CD8-positive, alpha-beta memory T cell (primary cell): ENCODE data around the gene LY6G6D. TPM values are rescaled to one million over a fixed set of nuclear protein-coding genes. Genes with fewer than 3 reads are reported as not detected.
"Not testable (repeated sequence)": the region's sequence is repeated elsewhere in the genome, so short reads cannot be mapped to it uniquely, and the experiment has no call there.

ENCODE experiments used
- CTCF ChIA-PET: fragments of 350-600 bp; sonication (Branson Sonifier 250); formaldehyde crosslinking; loops from one replicate; lab custom pipeline; 2021; ENCODE audit warnings: antibody characterized with exemption; lab: Charles Lee
- POLR2A ChIA-PET: fragments of 350-600 bp; sonication (Branson Sonifier 250); formaldehyde crosslinking; loops from one replicate; lab custom pipeline; 2021; ENCODE audit warnings: antibody characterized with exemption; lab: Charles Lee
- DNase-seq, 5 donors: peaks; one replicate each; pipeline versions ENCODE4 v3.0.0 to v3.0.0-alpha.2; 2020 to 2022; ENCODE audit warnings: mixed read lengths in 1 of 5
- H3K27ac ChIP-seq: one replicate; pipeline ENCODE4 v1.7.0; 2013; ENCODE audit warnings: low read depth, mild to moderate bottlenecking, low read length, moderate library complexity
- H3K27me3 ChIP-seq: 2 replicates; pipeline ENCODE4 v1.7.0; 2013; ENCODE audit warnings: low read length, mild to moderate bottlenecking; ENCODE audit not compliant: insufficient read depth, poor library complexity, severe bottlenecking
- H3K36me3 ChIP-seq: 2 replicates; pipeline ENCODE4 v1.7.0; 2013; ENCODE audit warnings: mild to moderate bottlenecking, low read length, moderate library complexity; ENCODE audit not compliant: insufficient read depth
- H3K4me1 ChIP-seq: 2 replicates; pipeline ENCODE4 v1.7.0; 2013; ENCODE audit warnings: mild to moderate bottlenecking, low read length, moderate library complexity; ENCODE audit not compliant: insufficient read depth
- H3K4me3 ChIP-seq: 2 replicates; pipeline ENCODE4 v1.7.0; 2013; ENCODE audit warnings: mild to moderate bottlenecking, low read length
- H3K9me3 ChIP-seq: 2 replicates; pipeline ENCODE4 v1.7.0; 2013; ENCODE audit warnings: mild to moderate bottlenecking, low read length
- H3K27ac Mint-ChIP-seq, 8 donors: one replicate each; pipeline ENCODE4 v1.8.0; 2020 to 2021; ENCODE audit warnings: mixed read lengths in 8 of 8, mild to moderate bottlenecking in 6 of 8, inconsistent platforms in 3 of 8, moderate library complexity in 3 of 8
- H3K27me3 Mint-ChIP-seq, 2 donors: one replicate each; pipeline ENCODE4 v1.8.0; 2020 to 2021; ENCODE audit warnings: mixed read lengths in 2 of 2, mild to moderate bottlenecking in 1 of 2, moderate library complexity in 1 of 2
- H3K36me3 Mint-ChIP-seq, 3 donors: one replicate each; pipeline ENCODE4 v1.8.0; 2020 to 2021; ENCODE audit warnings: mixed read lengths in 3 of 3, inconsistent platforms in 1 of 3, mild to moderate bottlenecking in 1 of 3
- H3K4me1 Mint-ChIP-seq, 3 donors: one replicate each; pipeline ENCODE4 v1.8.0; 2020 to 2021; ENCODE audit warnings: mixed read lengths in 3 of 3, inconsistent platforms in 1 of 3, mild to moderate bottlenecking in 1 of 3
- H3K4me3 Mint-ChIP-seq, 7 donors: one replicate each; pipeline ENCODE4 v1.8.0; 2020 to 2021; ENCODE audit warnings: mixed read lengths in 7 of 7, mild to moderate bottlenecking in 6 of 7, moderate library complexity in 4 of 7, inconsistent platforms in 2 of 7
- H3K9me3 Mint-ChIP-seq, 5 donors: one replicate each; pipeline ENCODE4 v1.8.0; 2020 to 2022; ENCODE audit warnings: mixed read lengths in 5 of 5, mild to moderate bottlenecking in 3 of 5, moderate library complexity in 2 of 5, inconsistent platforms in 1 of 5
- polyA plus RNA-seq: library from polyadenylated mRNA; unstranded; fragments of 300-500 nt; fragmentation: Illumina TruSeq; gene quantifications from one replicate; pipeline ENCODE4 v1.2.3, GENCODE V29; 2021
- total RNA-seq, 2 experiments: library from RNA; stranded (reverse); gene quantifications; one replicate each; pipeline ENCODE4 v1.2.3, GENCODE V29; 2021

The LY6G6D gene
- total and polyA plus RNA-seq, 3 experiments from 2014 or later: not detected

- no peaks in the 10 kb centered on the region for H3K9me3 ChIP-seq
- peaks cover 16 to 28% (median 25%) of the 10 kb centered on the region in 3 donors for H3K4me1 Mint-ChIP-seq
- ChIA-PET CTCF (no interaction called here), POLR2A (no interaction called here)
- DNase-seq: peak in 1 of 5 donors; percentile 30
- peaks cover 13% of the 10 kb centered on the region for H3K4me1 ChIP-seq
- H3K36me3 Mint-ChIP-seq: peaks cover 0 to 6% (median 0%) of the 10 kb centered on the region in 3 donors
- H3K9me3 Mint-ChIP-seq: no peaks in the 10 kb centered on the region
- H3K4me3 Mint-ChIP-seq: no peak overlapping the region
- H3K27ac Mint-ChIP-seq: no peak overlapping the region
- H3K27me3 Mint-ChIP-seq: peaks cover 0 to 1% of the 10 kb centered on the region in 2 donors
- no peaks in the 10 kb centered on the region for H3K36me3 ChIP-seq
- no peak overlapping the region for H3K27ac ChIP-seq
- H3K27me3 ChIP-seq: no peaks in the 10 kb centered on the region
- no peak overlapping the region for H3K4me3 ChIP-seq
Observed at GRCh38 chr6:31707701-31708100, 7.4 kb upstream of the LY6G6D start.

- Histone ChIP-seq H3K4me1 (peaks cover 13% of the 10 kb centered on the region), H3K27ac (no peak overlapping the region), H3K9me3 (no peaks in the 10 kb centered on the region), H3K27me3 (no peaks in the 10 kb centered on the region), H3K4me3 (no peak overlapping the region), H3K36me3 (no peaks in the 10 kb centered on the region)
- POLR2A ChIA-PET: no interaction called here
- Mint-ChIP-seq H3K27ac (no peak overlapping the region), H3K36me3 (peaks cover 0 to 2% (median 0%) of the 10 kb centered on the region in 3 donors), H3K4me3 (no peak overlapping the region), H3K4me1 (peaks cover 14 to 25% (median 22%) of the 10 kb centered on the region in 3 donors), H3K9me3 (no peaks in the 10 kb centered on the region), H3K27me3 (peaks cover 0 to 1% of the 10 kb centered on the region in 2 donors)
- CTCF ChIA-PET: interaction anchor here (0.7 kb wide), 1 partner anchor 119 kb away, joined by 4 read pairs; the partner anchor contains the start of gene HSPA1B
- no peak for DNase-seq
Observed at GRCh38 chr6:31708224-31708623, 6.9 kb upstream of the LY6G6D start.

GRCh38 chr6:31709157-31709556, 6.0 kb upstream of the LY6G6D start:
- H3K4me3 Mint-ChIP-seq, H3K27me3 Mint-ChIP-seq, H3K27me3 ChIP-seq, H3K4me1 ChIP-seq, H3K4me3 ChIP-seq, H3K27ac ChIP-seq, H3K9me3 ChIP-seq, H3K36me3 Mint-ChIP-seq, H3K36me3 ChIP-seq, H3K27ac Mint-ChIP-seq, H3K9me3 Mint-ChIP-seq: not testable (repeated sequence)
- peaks cover 10 to 18% (median 14%) of the 10 kb centered on the region in 3 donors for H3K4me1 Mint-ChIP-seq
- ChIA-PET CTCF (interaction anchor here (0.7 kb wide), 1 partner anchor 118 kb away, joined by 4 read pairs; the partner anchor contains the start of gene HSPA1B), POLR2A (interaction anchor here (0.5 to 0.7 kb wide), 2 partner anchors 30 to 457 kb away, joined by 3 to 5 read pairs; no protein-coding TSS in a partner anchor)
- DNase-seq: peak in 1 of 5 donors; percentile 4

GRCh38 chr6:31710523-31711219, 4.5 kb upstream of the LY6G6D start:
- Mint-ChIP-seq H3K27me3 (no peaks in the 10 kb centered on the region), H3K4me1 (peaks cover 10 to 18% (median 14%) of the 10 kb centered on the region in 3 donors), H3K4me3 (peak overlapping the region in 3 of 7 donors; percentile 26 to 54 (median 31)), H3K27ac (peak overlapping the region in 4 of 8 donors; percentile 61 to 78 (median 66)), H3K36me3 (no peaks in the 10 kb centered on the region), H3K9me3 (no peaks in the 10 kb centered on the region)
- no peak for DNase-seq
- H3K4me1 ChIP-seq: peaks cover 5% of the 10 kb centered on the region
- H3K27me3 ChIP-seq: no peaks in the 10 kb centered on the region
- no peaks in the 10 kb centered on the region for H3K36me3 ChIP-seq
- H3K27ac ChIP-seq: no peak overlapping the region
- POLR2A ChIA-PET: no interaction called here
- H3K4me3 ChIP-seq: no peak overlapping the region
- CTCF ChIA-PET: interaction anchor here (0.9 kb wide), 1 partner anchor 28 kb away, joined by 4 read pairs; no protein-coding TSS in a partner anchor
- no peaks in the 10 kb centered on the region for H3K9me3 ChIP-seq

GRCh38 chr6:31711233-31711632, 3.9 kb upstream of the LY6G6D start:
- ChIA-PET CTCF (interaction anchor here (0.9 kb wide), 1 partner anchor 28 kb away, joined by 4 read pairs; no protein-coding TSS in a partner anchor), POLR2A (no interaction called here)
- Histone ChIP-seq H3K36me3 (no peaks in the 10 kb centered on the region), H3K4me3 (no peak overlapping the region), H3K27ac (no peak overlapping the region), H3K4me1 (peaks cover 5% of the 10 kb centered on the region), H3K27me3 (no peaks in the 10 kb centered on the region), H3K9me3 (no peaks in the 10 kb centered on the region)
- Mint-ChIP-seq H3K4me1 (peaks cover 10 to 18% (median 14%) of the 10 kb centered on the region in 3 donors), H3K4me3 (peak overlapping the region in 2 of 7 donors; percentile 9 to 28), H3K36me3 (no peaks in the 10 kb centered on the region), H3K27me3 (no peaks in the 10 kb centered on the region), H3K9me3 (no peaks in the 10 kb centered on the region), H3K27ac (peak overlapping the region in 4 of 8 donors; percentile 70 to 84 (median 79))
- no peak for DNase-seq

GRCh38 chr6:31712296-31712695, 2.9 kb upstream of the LY6G6D start:
- H3K4me1 ChIP-seq: peaks cover 5% of the 10 kb centered on the region
- no peak overlapping the region for H3K4me3 Mint-ChIP-seq
- H3K4me1 Mint-ChIP-seq: peaks cover 10 to 18% (median 14%) of the 10 kb centered on the region in 3 donors
- no peak for DNase-seq
- no peaks in the 10 kb centered on the region for H3K27me3 ChIP-seq
- H3K36me3 Mint-ChIP-seq: no peaks in the 10 kb centered on the region
- no peaks in the 10 kb centered on the region for H3K9me3 Mint-ChIP-seq
- no peaks in the 10 kb centered on the region for H3K9me3 ChIP-seq
- no peaks in the 10 kb centered on the region for H3K27me3 Mint-ChIP-seq
- no peak overlapping the region for H3K4me3 ChIP-seq
- H3K27ac Mint-ChIP-seq: peak overlapping the region in 3 of 8 donors; percentile 40 to 74 (median 55)
- POLR2A ChIA-PET: interaction anchor here (0.6 kb wide), 1 partner anchor 246 kb away, joined by 3 read pairs; the partner anchor contains the start of genes NELFE and SKIC2
- CTCF ChIA-PET: interaction anchor here (1.0 to 1.1 kb wide), 2 partner anchors 9 to 27 kb away, joined by 3 to 4 read pairs; partner anchors contain the start of gene ABHD16A
- no peak overlapping the region for H3K27ac ChIP-seq
- no peaks in the 10 kb centered on the region for H3K36me3 ChIP-seq

- Histone ChIP-seq H3K27me3 (no peaks in the 10 kb centered on the region), H3K9me3 (no peaks in the 10 kb centered on the region), H3K27ac (no peak overlapping the region), H3K4me1 (peaks cover 5% of the 10 kb centered on the region), H3K36me3 (no peaks in the 10 kb centered on the region), H3K4me3 (no peak overlapping the region)
- ChIA-PET POLR2A (no interaction called here), CTCF (interaction anchor here (0.9 kb wide), 1 partner anchor 123 kb away, joined by 3 read pairs; no protein-coding TSS in a partner anchor)
- no peaks in the 10 kb centered on the region for H3K9me3 Mint-ChIP-seq
- peaks cover 10 to 18% (median 14%) of the 10 kb centered on the region in 3 donors for H3K4me1 Mint-ChIP-seq
- no peaks in the 10 kb centered on the region for H3K27me3 Mint-ChIP-seq
- H3K27ac Mint-ChIP-seq: peak overlapping the region in 1 of 8 donors; percentile 1
- no peak overlapping the region for H3K4me3 Mint-ChIP-seq
- H3K36me3 Mint-ChIP-seq: no peaks in the 10 kb centered on the region
- DNase-seq: no peak
Observed at GRCh38 chr6:31713465-31713864, 1.7 kb upstream of the LY6G6D start.
